Measurements from ENCODE around the gene DCAKD. TPM values are rescaled to one million over a fixed set of nuclear protein-coding genes. Genes with fewer than 3 reads are reported as not detected.

DCAKD gene
- total RNA-seq, 4 donors from 2014 or later = 50.3 to 68.8 (median 57.9) TPM

GRCh38 chr17:45016237-45016636 lies 35.2 kb downstream of the DCAKD start:
- intact Hi-C loops (cut with DNase I) = no loop called here

GRCh38 chr17:45013021-45013997 lies 38.1 kb downstream of the DCAKD start:
- Histone ChIP-seq H3K36me3 (no peaks in the 10 kb centered on the region), H3K9me3 (no peaks in the 10 kb centered on the region), H3K4me3 (no peak overlapping the region), H3K27ac (replicated peaks in 1 of 4) (peak overlapping the region; percentile 6 to 31 (median 26)), H3K4me1 (peaks cover 8 to 22% (median 16%) of the 10 kb centered on the region in 4 donors), H3K27me3 (no peaks in the 10 kb centered on the region)
- intact Hi-C loops (cut with DNase I) = no loop called here
- TF ChIP-seq EP300 (IDR thresholded peaks at IDR 0.05) (no peak), CTCF (IDR thresholded peaks at IDR 0.05) (no peak), POLR2A (IDR thresholded peaks at IDR 0.05; ENCODE audit: low read depth) (no peak), POLR2AphosphoS5 (IDR thresholded peaks at IDR 0.05) (peak in 1 of 2 donors; percentile 31)
- DNase-seq (ENCODE audit: extremely low spot score) = no peak
- 52% methylated on average over 12 of the region's 17 CpGs for WGBS

More at GRCh38 chr17:45016237-45016636, 35.2 kb downstream of the DCAKD start:
- no peak for DNase-seq (ENCODE audit: extremely low spot score)
- Histone ChIP-seq H3K36me3 (no peaks in the 10 kb centered on the region), H3K9me3 (no peaks in the 10 kb centered on the region), H3K4me1 (peaks cover 31 to 50% (median 43%) of the 10 kb centered on the region in 4 donors), H3K27me3 (no peaks in the 10 kb centered on the region), H3K27ac (replicated peaks in 1 of 4) (no peak overlapping the region), H3K4me3 (no peak overlapping the region)
- 61% methylated on average over 7 of the region's 7 CpGs for WGBS
- no peak for TF ChIP-seq CTCF (IDR thresholded peaks at IDR 0.05)
- no peak for TF ChIP-seq EP300 (IDR thresholded peaks at IDR 0.05)
- TF ChIP-seq POLR2AphosphoS5 (IDR thresholded peaks at IDR 0.05) = no peak
- no peak for TF ChIP-seq POLR2A (IDR thresholded peaks at IDR 0.05; ENCODE audit: low read depth)

GRCh38 chr17:45011767-45012166 lies 39.7 kb downstream of the DCAKD start:
- no peak for DNase-seq (ENCODE audit: extremely low spot score)
- no peak for TF ChIP-seq POLR2A (IDR thresholded peaks at IDR 0.05; ENCODE audit: low read depth)
- no peak for TF ChIP-seq POLR2AphosphoS5 (IDR thresholded peaks at IDR 0.05)
- no peak for TF ChIP-seq EP300 (IDR thresholded peaks at IDR 0.05)
- TF ChIP-seq CTCF (IDR thresholded peaks at IDR 0.05) = no peak
- Histone ChIP-seq H3K9me3 (no peaks in the 10 kb centered on the region), H3K36me3 (no peaks in the 10 kb centered on the region), H3K27me3 (no peaks in the 10 kb centered on the region), H3K4me3 (no peak overlapping the region), H3K27ac (replicated peaks in 1 of 4) (no peak overlapping the region), H3K4me1 (peaks cover 6 to 21% (median 17%) of the 10 kb centered on the region in 4 donors)
- WGBS = 100% methylated on average over 1 of the region's 1 CpG
- intact Hi-C loops (cut with DNase I) = no loop called here

GRCh38 chr17:45009676-45010467 lies 41.6 kb downstream of the DCAKD start:
- Histone ChIP-seq H3K4me1 (peaks cover 6 to 22% (median 18%) of the 10 kb centered on the region in 4 donors), H3K9me3 (no peaks in the 10 kb centered on the region), H3K27me3 (no peaks in the 10 kb centered on the region), H3K36me3 (no peaks in the 10 kb centered on the region), H3K4me3 (no peak overlapping the region), H3K27ac (replicated peaks in 1 of 4) (no peak overlapping the region)
- 76% methylated on average over 13 of the region's 13 CpGs for WGBS
- intact Hi-C loops (cut with DNase I) = no loop called here
- no peak for DNase-seq (ENCODE audit: extremely low spot score)
- TF ChIP-seq POLR2AphosphoS5 (IDR thresholded peaks at IDR 0.05) (no peak), CTCF (IDR thresholded peaks at IDR 0.05) (no peak), POLR2A (IDR thresholded peaks at IDR 0.05; ENCODE audit: low read depth) (no peak), EP300 (IDR thresholded peaks at IDR 0.05) (no peak)
